GM12891 (cell line): ENCODE results near the gene C6orf15.

Experiments used
- DNase-seq: peaks from one replicate; pipeline ENCODE4 v3.0.0; 2011; ENCODE audit warnings: low spot score; ENCODE audit not compliant: insufficient read length
- FAIRE-seq: peaks from 2 replicates; lab custom pipeline; 2011; peaks lifted over from hg19 to GRCh38; lab: Jason Lieb, UNC
- PAX5 ChIP-seq: IDR thresholded peaks from 2 replicates; pipeline ENCODE4 v1.6.1; 2011; ENCODE audit warnings: low read length, moderate library complexity, mild to moderate bottlenecking; ENCODE audit not compliant: insufficient read depth, severe bottlenecking
- POLR2A ChIP-seq: IDR thresholded peaks from 2 replicates; pipeline ENCODE4 v1.6.1; 2011; ENCODE audit warnings: low read depth, low read length, control low read depth
- POLR2AphosphoS5 ChIP-seq: IDR thresholded peaks from 2 replicates; pipeline ENCODE4 v1.6.1; 2011; ENCODE audit warnings: low read depth, low read length, control low read depth
- POU2F2 ChIP-seq: IDR thresholded peaks from 2 replicates; pipeline ENCODE4 v1.6.1; 2011; ENCODE audit warnings: low read depth, mild to moderate bottlenecking, control low read depth, low read length, moderate library complexity
- SPI1 ChIP-seq: IDR thresholded peaks from 2 replicates; pipeline ENCODE4 v1.6.1; 2011; ENCODE audit warnings: low read depth, low read length, control low read depth
- TAF1 ChIP-seq: IDR thresholded peaks from 2 replicates; pipeline ENCODE4 v1.6.1; 2011; ENCODE audit warnings: low read depth, low read length, control low read depth

The C6orf15 gene

GRCh38 chr6:31113861-31114540 is 1.6 kb upstream of the C6orf15 start:
- DNase-seq = no peak

GRCh38 chr6:31111712-31112111 is 663 bp downstream of the C6orf15 start:
- no peak for DNase-seq
- TF ChIP-seq POLR2A = no peak
- no peak for TF ChIP-seq SPI1
- no peak for TF ChIP-seq PAX5
- TF ChIP-seq POU2F2 = no peak
- no peak for TF ChIP-seq POLR2AphosphoS5
- TF ChIP-seq TAF1 = no peak
- FAIRE-seq = no peak

More at GRCh38 chr6:31113861-31114540, 1.6 kb upstream of the C6orf15 start:
- no peak for TF ChIP-seq TAF1
- no peak for FAIRE-seq

- TF ChIP-seq POU2F2 = no peak
- no peak for TF ChIP-seq PAX5
- no peak for TF ChIP-seq TAF1
- no peak for TF ChIP-seq POLR2AphosphoS5
- no peak for TF ChIP-seq POLR2A
- TF ChIP-seq SPI1 = no peak
- FAIRE-seq = no peak
These were observed 1.4 kb downstream of the C6orf15 start for GRCh38 chr6:31110825-31111582.

GRCh38 chr6:31107052-31107451 is 5.3 kb downstream of the C6orf15 start:
- FAIRE-seq (no peak), DNase-seq (no peak)
- TF ChIP-seq TAF1 = no peak
- no peak for TF ChIP-seq SPI1
- TF ChIP-seq POLR2AphosphoS5 = no peak
- TF ChIP-seq POLR2A = no peak
- TF ChIP-seq POU2F2 = no peak
- TF ChIP-seq PAX5 = no peak

More at GRCh38 chr6:31110825-31111582, 1.4 kb downstream of the C6orf15 start:
- no peak for DNase-seq

GRCh38 chr6:31103136-31103535 is 9.2 kb downstream of the C6orf15 start:
- FAIRE-seq (no peak), DNase-seq (no peak)
- TF ChIP-seq PAX5 (no peak), POLR2A (no peak), POLR2AphosphoS5 (no peak), POU2F2 (no peak), SPI1 (no peak), TAF1 (no peak)

- FAIRE-seq = no peak
These were observed 13.9 kb downstream of the C6orf15 start for GRCh38 chr6:31098449-31098938.

GRCh38 chr6:31096656-31097055 is 15.7 kb downstream of the C6orf15 start:
- DNase-seq (no peak), FAIRE-seq (no peak)
- TF ChIP-seq POLR2A (no peak), POU2F2 (no peak)

More at GRCh38 chr6:31098449-31098938, 13.9 kb downstream of the C6orf15 start:
- TF ChIP-seq POLR2AphosphoS5 (no peak), POU2F2 (no peak), SPI1 (no peak), PAX5 (no peak), POLR2A (no peak), TAF1 (no peak)
- no peak for DNase-seq

- FAIRE-seq = no peak
- TF ChIP-seq POLR2AphosphoS5 (no peak), POLR2A (no peak), PAX5 (no peak), SPI1 (no peak), TAF1 (no peak), POU2F2 (no peak)
- DNase-seq = no peak
These were observed 16.2 kb downstream of the C6orf15 start for GRCh38 chr6:31096215-31096614.

- FAIRE-seq (no peak), DNase-seq (no peak)
- TF ChIP-seq POLR2AphosphoS5 (no peak), SPI1 (no peak), PAX5 (no peak), TAF1 (no peak), POU2F2 (no peak), POLR2A (no peak)
These were observed 17.9 kb downstream of the C6orf15 start for GRCh38 chr6:31094389-31094881.

- TF ChIP-seq PAX5 = no peak
- no peak for TF ChIP-seq SPI1
- no peak for TF ChIP-seq POU2F2
- TF ChIP-seq TAF1 = no peak
- TF ChIP-seq POLR2A = no peak
- no peak for TF ChIP-seq POLR2AphosphoS5
- DNase-seq (no peak), FAIRE-seq (no peak)
These were observed 19.4 kb downstream of the C6orf15 start for GRCh38 chr6:31092769-31093505.
